ENCODE data around the gene C3orf62. TPM values are rescaled to one million over a fixed set of nuclear protein-coding genes. Genes with fewer than 3 reads are reported as not detected.
A peak's percentile ranks its signal among the peaks of the same experiment; 100 is the strongest.

C3orf62 gene
- total RNA-seq, result 1.1 and 1.5 TPM in 2 replicates

DNA sequence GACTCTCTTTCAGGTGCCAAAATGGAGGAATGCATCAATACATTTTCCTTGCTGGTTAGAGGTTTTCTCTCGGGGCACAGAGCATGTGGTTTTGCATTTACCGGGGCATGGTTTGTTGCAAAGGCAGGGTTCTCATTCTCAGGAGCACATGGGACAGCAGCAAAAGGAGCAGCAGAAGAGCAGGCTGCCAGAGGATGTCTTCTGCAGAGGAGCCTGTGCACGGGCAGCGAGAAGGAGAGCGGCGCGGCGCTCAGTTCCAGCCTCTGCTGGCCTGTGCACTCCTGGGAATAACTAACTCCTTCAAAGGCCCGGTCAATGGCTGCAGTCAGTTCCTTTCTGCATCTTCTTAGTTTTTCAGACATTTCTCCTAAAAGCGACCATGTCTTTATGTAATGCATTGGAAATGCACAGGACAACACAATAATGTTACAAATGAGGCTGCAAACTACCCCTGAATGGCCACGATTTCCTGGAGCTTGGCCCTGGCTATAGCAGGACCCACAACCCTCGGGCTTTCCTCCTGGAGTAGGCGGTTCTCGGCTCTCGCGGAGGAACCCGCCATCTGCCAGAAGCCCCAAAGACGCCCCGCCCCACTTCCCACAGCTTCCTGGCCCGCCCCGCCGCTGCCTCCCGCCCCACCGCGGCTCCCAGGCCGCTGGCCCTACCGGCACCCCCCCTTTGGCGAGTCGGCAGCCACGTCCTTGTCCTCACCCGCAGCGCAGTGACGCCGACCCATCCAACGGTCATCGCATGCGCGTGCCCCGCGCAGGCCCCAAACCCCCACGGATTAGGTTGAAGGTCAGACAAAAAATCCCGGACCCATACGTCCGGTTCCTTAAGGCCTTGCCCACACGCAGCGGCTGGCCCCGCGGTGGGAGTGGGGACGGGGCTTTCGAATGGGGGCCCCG, at the start of gene C3orf62:
Gene C3orf62 (minus strand): TSS at position 758 of the 908 bp plus-strand sequence. CDS start 360 bp downstream, at position 398.
- TF ChIP-seq, protein P1, sequence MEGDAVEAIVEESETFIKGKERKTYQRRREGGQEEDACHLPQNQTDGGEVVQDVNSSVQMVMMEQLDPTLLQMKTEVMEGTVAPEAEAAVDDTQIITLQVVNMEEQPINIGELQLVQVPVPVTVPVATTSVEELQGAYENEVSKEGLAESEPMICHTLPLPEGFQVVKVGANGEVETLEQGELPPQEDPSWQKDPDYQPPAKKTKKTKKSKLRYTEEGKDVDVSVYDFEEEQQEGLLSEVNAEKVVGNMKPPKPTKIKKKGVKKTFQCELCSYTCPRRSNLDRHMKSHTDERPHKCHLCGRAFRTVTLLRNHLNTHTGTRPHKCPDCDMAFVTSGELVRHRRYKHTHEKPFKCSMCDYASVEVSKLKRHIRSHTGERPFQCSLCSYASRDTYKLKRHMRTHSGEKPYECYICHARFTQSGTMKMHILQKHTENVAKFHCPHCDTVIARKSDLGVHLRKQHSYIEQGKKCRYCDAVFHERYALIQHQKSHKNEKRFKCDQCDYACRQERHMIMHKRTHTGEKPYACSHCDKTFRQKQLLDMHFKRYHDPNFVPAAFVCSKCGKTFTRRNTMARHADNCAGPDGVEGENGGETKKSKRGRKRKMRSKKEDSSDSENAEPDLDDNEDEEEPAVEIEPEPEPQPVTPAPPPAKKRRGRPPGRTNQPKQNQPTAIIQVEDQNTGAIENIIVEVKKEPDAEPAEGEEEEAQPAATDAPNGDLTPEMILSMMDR (IDR thresholded peaks at IDR 0.05; ENCODE audit: insufficient read depth, low read length, poor library complexity, severe bottlenecking), result no peak

DNA sequence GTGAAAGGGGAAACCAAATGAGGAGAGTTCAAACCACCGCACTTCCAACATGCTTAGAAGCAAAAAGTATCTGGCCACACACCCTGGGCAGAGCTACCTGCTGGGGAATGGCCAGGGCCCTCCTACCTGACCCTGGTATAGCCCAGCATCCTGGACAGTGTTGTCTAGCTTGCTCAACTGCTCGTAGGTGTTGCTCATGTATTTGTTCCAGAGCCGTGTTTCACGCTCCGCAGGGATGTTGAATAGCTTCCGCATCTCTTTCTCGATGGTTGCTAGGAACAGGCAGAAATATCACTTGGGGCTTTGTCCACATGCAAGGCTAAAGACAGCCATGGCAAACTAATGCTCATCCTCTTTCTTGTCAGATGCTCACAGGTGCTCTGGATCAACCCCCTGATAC, 47.7 kb upstream of the C3orf62 start:
- Histone ChIP-seq H3K36me3 (ENCODE audit: control insufficient read depth, insufficient read depth, low read length) (no peaks in the 10 kb centered on the region), H3K27me3 (ENCODE audit: control insufficient read depth, insufficient read depth, low read length) (no peaks in the 10 kb centered on the region), H3K4me3 (ENCODE audit: low read depth, low read length) (no peak overlapping the region)
- TF ChIP-seq, protein P1 (IDR thresholded peaks at IDR 0.05; ENCODE audit: insufficient read depth, low read length, poor library complexity, severe bottlenecking), result no peak
- no peak for DNase-seq (ENCODE audit: low read depth)

More for the DNA sequence above, at the start of gene C3orf62:
- H3K4me3 ChIP-seq (ENCODE audit: low read depth, low read length), result peak within 1 kb of the TSS; percentile 36
- H3K27me3 ChIP-seq (ENCODE audit: control insufficient read depth, insufficient read depth, low read length), result no peaks in the 10 kb centered on the region
- peak; percentile 29 for DNase-seq (ENCODE audit: low read depth)
- H3K36me3 ChIP-seq (ENCODE audit: control insufficient read depth, insufficient read depth, low read length), result no peaks in the 10 kb centered on the region

DNA sequence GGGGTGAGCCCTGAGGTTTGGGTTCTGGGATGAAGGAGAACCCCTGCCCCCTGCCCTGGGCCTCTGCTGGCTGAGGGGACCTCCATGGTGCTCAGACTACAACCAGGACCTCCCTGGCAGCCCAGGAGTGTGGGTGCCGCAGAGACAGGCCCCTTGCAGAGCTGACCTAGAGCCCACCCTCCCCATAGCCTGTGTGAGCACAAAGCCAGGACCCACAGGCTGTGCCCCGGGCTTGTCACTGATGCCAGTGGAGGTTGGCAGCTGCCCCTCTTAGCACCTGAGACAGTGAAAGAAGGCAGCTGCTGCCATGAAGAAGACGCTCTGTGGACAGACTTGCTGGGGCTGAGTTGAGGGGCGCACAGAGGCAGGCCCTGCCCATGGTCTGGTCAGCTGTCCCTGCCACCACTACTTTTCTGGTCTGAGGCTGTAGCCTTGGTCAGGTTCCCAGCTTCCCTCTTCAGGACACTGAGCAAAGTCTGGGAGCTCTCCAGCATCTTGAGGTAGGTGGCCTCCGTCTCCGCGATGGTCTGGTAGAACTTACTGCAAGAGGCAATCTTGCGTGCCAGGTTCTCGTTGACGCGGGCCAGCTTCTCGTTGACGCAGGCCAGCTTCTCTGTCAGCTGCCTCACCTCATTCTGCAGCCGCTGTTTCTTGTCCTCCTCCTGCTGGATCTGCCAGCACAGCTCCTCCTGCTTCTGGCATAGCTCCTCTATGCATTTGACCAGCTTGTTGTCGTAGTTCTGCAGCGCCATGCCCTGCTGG, 39.8 kb upstream of the C3orf62 start:
- DNase-seq (ENCODE audit: low read depth), result no peak
- Histone ChIP-seq H3K36me3 (ENCODE audit: control insufficient read depth, insufficient read depth, low read length) (no peaks in the 10 kb centered on the region), H3K27me3 (ENCODE audit: control insufficient read depth, insufficient read depth, low read length) (no peaks in the 10 kb centered on the region), H3K4me3 (ENCODE audit: low read depth, low read length) (no peak overlapping the region)
- TF ChIP-seq, protein P1 (IDR thresholded peaks at IDR 0.05; ENCODE audit: insufficient read depth, low read length, poor library complexity, severe bottlenecking), result no peak

DNA sequence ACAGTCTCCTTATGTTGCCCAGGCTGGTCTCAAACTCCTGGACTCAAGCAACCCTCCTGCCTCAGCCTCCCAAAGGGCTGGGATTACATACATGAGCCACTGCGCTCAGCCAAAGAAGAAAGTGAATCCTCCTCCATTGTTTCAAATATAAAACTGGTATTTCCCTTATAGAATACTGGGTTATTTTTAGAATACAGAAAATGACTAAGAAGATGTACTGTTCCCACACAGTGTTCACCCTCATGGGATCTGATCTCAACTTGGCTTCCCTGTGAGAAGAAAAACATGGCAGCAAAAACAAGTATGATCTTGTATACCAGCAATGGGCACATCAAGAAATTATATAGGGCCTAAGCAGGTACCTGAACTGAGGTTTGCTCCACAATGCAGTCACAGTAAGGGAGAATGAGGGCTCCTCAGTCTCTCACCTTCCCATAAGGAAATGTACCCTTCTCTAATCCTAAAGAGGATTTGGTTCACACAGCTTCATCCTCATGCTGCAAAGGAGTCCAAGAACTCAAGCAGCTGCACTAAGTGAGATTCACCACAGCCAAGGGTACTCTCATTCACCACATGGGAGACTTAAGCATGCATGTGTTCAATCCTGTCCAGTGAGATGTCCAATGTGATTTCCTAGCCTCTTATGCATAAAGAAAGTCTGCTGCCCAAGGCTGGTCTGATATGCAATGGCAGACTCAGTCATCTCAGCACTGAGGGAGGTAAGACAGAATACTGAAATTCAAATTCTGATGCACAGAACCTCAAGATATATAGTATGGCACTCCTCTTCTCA, 37.1 kb upstream of the C3orf62 start:
- TF ChIP-seq, protein P1 (IDR thresholded peaks at IDR 0.05; ENCODE audit: insufficient read depth, low read length, poor library complexity, severe bottlenecking), result no peak
- no peak overlapping the region for H3K4me3 ChIP-seq (ENCODE audit: low read depth, low read length)
- H3K27me3 ChIP-seq (ENCODE audit: control insufficient read depth, insufficient read depth, low read length), result no peaks in the 10 kb centered on the region
- peaks cover 1% of the 10 kb centered on the region for H3K36me3 ChIP-seq (ENCODE audit: control insufficient read depth, insufficient read depth, low read length)
- no peak for DNase-seq (ENCODE audit: low read depth)

DNA sequence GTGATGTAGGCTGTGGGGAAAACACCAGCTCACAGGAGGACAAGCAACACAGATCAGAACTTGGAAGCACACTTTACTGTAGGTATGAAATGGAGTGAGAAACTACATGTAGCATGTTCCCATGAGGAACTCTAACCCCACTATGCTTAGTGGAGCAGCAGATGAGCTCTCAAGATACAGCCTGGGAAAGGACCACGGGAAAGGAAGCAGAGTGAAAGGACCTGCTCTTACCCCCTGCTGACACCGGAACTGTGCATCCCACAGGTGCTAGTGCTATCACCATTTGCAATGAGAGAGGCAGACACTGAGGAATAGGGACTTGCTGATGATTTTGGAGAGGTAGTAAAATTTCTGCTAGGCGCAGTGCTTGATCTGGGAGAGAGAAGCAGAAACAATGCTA, 34.3 kb upstream of the C3orf62 start:
- TF ChIP-seq, protein P1 (IDR thresholded peaks at IDR 0.05; ENCODE audit: insufficient read depth, low read length, poor library complexity, severe bottlenecking), result no peak
- H3K36me3 ChIP-seq (ENCODE audit: control insufficient read depth, insufficient read depth, low read length), result peaks cover 1% of the 10 kb centered on the region
- no peak for DNase-seq (ENCODE audit: low read depth)
- H3K27me3 ChIP-seq (ENCODE audit: control insufficient read depth, insufficient read depth, low read length), result no peaks in the 10 kb centered on the region
- no peak overlapping the region for H3K4me3 ChIP-seq (ENCODE audit: low read depth, low read length)
